Esophagus squamous epithelium (tissue), 5 donors: ENCODE measurements around the gene POLR2C. TPM values are rescaled to one million over a fixed set of nuclear protein-coding genes. Genes with fewer than 3 reads are reported as not detected.
A peak's percentile ranks its signal among the peaks of the same experiment; 100 is the strongest.

ENCODE experiments used
- DNase-seq: peaks from one replicate; lab custom pipeline; 2025; lab: John Stamatoyannopoulos, UW
- H3K27ac ChIP-seq, 4 donors: fragments of 200-600 bp; sonication (generic); one replicate each; pipeline ENCODE4 v1.5.1; 2016 to 2019; ENCODE audit warnings: mild to moderate bottlenecking in 1 of 4
- H3K27me3 ChIP-seq, 4 donors: fragments of 200-600 bp; sonication (generic); 1 replicate in 3 of 4; 2 replicates in 1 of 4; pipeline versions ENCODE4 v1.5.1 to v1.6.0; 2017 to 2021; ENCODE audit warnings: antibody characterized with exemption in 1 of 4
- H3K36me3 ChIP-seq, 3 donors: fragments of 200-600 bp; sonication (generic); one replicate each; pipeline ENCODE4 v1.5.1; 2016 to 2019
- H3K4me1 ChIP-seq, 3 donors: fragments of 200-600 bp; sonication (generic); one replicate each; pipeline ENCODE4 v1.5.1; 2017 to 2019
- H3K4me3 ChIP-seq, 4 donors: fragments of 200-600 bp; sonication (generic); 1 replicate in 3 of 4; 2 replicates in 1 of 4; pipeline ENCODE4 v1.5.1; 2016 to 2019; ENCODE audit warnings: mild to moderate bottlenecking in 2 of 4, moderate library complexity in 1 of 4
- H3K9me3 ChIP-seq, 3 donors: fragments of 200-600 bp; sonication (generic); one replicate each; pipeline ENCODE4 v1.5.1; 2016 to 2019
- POLR2A ChIP-seq, 4 donors: fragments of 450-650 bp; IDR thresholded peaks; one replicate each; pipeline ENCODE4 v1.6.1; 2017; ENCODE audit warnings: antibody characterized with exemption in 4 of 4, mild to moderate bottlenecking in 4 of 4, moderate library complexity in 3 of 4
- WGBS, 2 donors: methylation state at CpG; one replicate each; pipeline ENCODE4 v1.1.5; 2018; 5-methylcytosine and 5-hydroxymethylcytosine counted together
- intact Hi-C: fragments of 100-400 bp; cut with DNase I; formaldehyde crosslinking; loops from one replicate; pipeline ENCODE4 v1.15.0; 2022
- total RNA-seq, 4 donors: library from RNA; depleted of rRNA; stranded (reverse); fragments of >200 nt; gene quantifications; one replicate each; pipeline ENCODE4 v1.1.0, GENCODE V29; 2016
- TF ChIP-seq, protein P1 (sequence below), 6 experiments: fragments of 450-650 bp in 4 of 6; fragments of 200-600 bp in 2 of 6; sonication (generic) in 2 of 6; IDR thresholded peaks; one replicate each; pipeline ENCODE4 v1.5.1; 2016 to 2019; ENCODE audit warnings: antibody characterized with exemption in 6 of 6, mild to moderate bottlenecking in 4 of 6, moderate library complexity in 4 of 6
- donor health status: DM: yes; HTN: yes; CAD: no.

Gene POLR2C
- total RNA-seq, 4 donors from 2014 or later = 58.8 to 86.8 (median 71.1) TPM

DNA sequence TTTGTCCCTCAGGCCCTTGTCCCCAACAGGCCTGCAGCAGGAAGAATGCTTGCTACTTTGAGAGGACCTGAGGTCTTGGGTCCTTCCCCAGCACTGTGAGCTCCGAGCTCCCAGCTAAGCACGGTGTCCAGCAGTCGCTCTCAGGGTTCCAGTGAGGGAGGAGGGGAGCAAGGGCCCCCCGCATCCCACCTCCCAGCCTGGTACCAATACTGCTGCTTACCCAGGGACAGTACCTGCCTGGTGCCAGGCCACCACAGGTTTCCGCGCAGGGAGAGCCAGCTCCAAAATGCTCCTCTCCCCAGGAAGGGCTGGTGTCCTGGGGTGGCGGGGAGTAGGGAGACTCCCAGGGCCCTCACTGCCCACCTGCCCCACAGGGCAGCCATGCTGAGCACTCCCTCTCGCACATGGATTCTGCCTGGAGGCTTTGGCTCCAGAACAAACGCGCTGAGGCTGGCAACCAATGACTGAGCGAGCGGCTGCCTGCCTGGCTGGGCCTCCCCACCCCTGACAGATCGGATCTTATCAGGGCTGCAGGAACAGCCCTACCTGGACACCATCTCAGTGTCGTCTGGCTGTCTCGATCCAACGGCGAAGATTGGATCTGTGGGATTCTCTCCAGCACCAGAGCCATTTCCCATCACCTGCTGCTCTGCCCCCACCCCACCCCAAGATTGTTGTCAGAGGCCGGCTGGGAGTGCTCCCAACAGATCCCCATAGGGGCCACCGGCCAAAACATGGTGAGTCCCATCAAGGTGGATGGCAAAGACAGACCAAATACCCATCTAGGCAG is 21.4 kb downstream of the POLR2C start:
- Histone ChIP-seq H3K27me3 (no peaks in the 10 kb centered on the region), H3K4me3 (no peak overlapping the region), H3K4me1 (peaks cover 35 to 54% (median 38%) of the 10 kb centered on the region in 3 donors), H3K36me3 (peaks cover 0 to 5% (median 0%) of the 10 kb centered on the region in 3 donors), H3K27ac (no peak overlapping the region), H3K9me3 (no peaks in the 10 kb centered on the region)
- intact Hi-C loops = no loop called here
- 8 to 46% methylated on average over 2 to 4 of the region's 19 CpGs for WGBS, 2 donors
- no peak for TF ChIP-seq POLR2A (IDR thresholded peaks at IDR 0.05)
- TF ChIP-seq, protein P1, sequence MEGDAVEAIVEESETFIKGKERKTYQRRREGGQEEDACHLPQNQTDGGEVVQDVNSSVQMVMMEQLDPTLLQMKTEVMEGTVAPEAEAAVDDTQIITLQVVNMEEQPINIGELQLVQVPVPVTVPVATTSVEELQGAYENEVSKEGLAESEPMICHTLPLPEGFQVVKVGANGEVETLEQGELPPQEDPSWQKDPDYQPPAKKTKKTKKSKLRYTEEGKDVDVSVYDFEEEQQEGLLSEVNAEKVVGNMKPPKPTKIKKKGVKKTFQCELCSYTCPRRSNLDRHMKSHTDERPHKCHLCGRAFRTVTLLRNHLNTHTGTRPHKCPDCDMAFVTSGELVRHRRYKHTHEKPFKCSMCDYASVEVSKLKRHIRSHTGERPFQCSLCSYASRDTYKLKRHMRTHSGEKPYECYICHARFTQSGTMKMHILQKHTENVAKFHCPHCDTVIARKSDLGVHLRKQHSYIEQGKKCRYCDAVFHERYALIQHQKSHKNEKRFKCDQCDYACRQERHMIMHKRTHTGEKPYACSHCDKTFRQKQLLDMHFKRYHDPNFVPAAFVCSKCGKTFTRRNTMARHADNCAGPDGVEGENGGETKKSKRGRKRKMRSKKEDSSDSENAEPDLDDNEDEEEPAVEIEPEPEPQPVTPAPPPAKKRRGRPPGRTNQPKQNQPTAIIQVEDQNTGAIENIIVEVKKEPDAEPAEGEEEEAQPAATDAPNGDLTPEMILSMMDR (IDR thresholded peaks at IDR 0.05) = no peak
- DNase-seq = no peak

- intact Hi-C loops = no loop called here
- WGBS, 2 donors = 81 to 88% methylated on average over 8 of the region's 8 CpGs
- DNase-seq = no peak
These were observed 22.1 kb downstream of the POLR2C start for GRCh38 chr16:57484515-57485005.

DNA sequence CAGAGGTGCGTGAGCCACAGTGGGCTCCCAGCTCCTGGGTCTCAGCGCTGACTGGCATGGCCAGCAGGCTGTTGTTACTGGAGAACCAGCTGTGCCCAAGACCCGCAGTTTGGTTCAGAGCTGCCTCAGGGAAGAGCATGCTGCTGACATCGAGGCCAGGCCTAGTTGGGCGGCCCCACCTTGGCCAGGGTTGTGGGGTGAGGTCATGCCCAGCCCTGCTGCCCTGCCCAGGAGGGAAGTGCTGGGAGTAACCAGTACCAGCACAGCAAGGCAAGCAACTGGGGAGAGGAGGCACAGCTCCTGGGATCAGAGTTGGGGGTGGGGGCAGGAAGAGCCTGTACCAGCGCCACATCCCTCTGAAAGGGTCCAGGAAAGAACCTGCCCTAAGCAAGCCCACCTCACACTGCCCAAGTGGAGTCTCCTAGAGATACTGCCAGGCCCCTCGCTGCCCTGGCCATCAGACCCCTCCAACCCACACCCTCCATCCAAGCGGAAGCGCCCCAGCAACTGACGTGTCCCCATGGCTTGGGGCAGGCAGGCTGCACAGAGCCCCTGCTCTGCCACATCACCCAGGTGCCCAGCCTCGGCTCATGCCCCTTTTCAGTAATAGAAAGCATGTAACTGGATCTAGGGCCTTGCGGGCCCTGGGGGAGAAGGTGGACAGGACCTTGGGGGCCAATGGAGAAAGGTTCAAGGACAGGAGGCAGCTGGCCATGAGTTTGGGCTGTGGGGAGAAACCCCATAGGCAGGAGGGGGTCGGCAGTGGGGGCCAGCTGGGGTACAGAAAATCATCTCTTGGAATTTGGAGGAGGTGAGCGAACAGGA is 22.8 kb downstream of the POLR2C start:
- Histone ChIP-seq H3K27ac (peak overlapping the region; percentile 81 to 93 (median 90)), H3K4me1 (peaks cover 21 to 40% (median 26%) of the 10 kb centered on the region in 3 donors), H3K4me3 (peak overlapping the region; percentile 78 to 90 (median 82)), H3K9me3 (no peaks in the 10 kb centered on the region), H3K27me3 (no peaks in the 10 kb centered on the region), H3K36me3 (no peaks in the 10 kb centered on the region)
- no peak for DNase-seq
- TF ChIP-seq, protein P1 (IDR thresholded peaks at IDR 0.05) = no peak
- no peak for TF ChIP-seq POLR2A (IDR thresholded peaks at IDR 0.05)
- 25 to 45% methylated on average over 6 to 8 of the region's 14 CpGs for WGBS, 2 donors
- intact Hi-C loops = no loop called here

More at GRCh38 chr16:57484515-57485005, 22.1 kb downstream of the POLR2C start:
- H3K27ac ChIP-seq = peak overlapping the region in 1 of 4 donors; percentile 93
- H3K4me3 ChIP-seq = no peak overlapping the region
- no peaks in the 10 kb centered on the region for H3K9me3 ChIP-seq
- H3K36me3 ChIP-seq = no peaks in the 10 kb centered on the region
- H3K4me1 ChIP-seq = peaks cover 29 to 47% (median 32%) of the 10 kb centered on the region in 3 donors
- H3K27me3 ChIP-seq = no peaks in the 10 kb centered on the region
- TF ChIP-seq POLR2A (IDR thresholded peaks at IDR 0.05) = no peak
- TF ChIP-seq, protein P1 (IDR thresholded peaks at IDR 0.05) = no peak

DNA sequence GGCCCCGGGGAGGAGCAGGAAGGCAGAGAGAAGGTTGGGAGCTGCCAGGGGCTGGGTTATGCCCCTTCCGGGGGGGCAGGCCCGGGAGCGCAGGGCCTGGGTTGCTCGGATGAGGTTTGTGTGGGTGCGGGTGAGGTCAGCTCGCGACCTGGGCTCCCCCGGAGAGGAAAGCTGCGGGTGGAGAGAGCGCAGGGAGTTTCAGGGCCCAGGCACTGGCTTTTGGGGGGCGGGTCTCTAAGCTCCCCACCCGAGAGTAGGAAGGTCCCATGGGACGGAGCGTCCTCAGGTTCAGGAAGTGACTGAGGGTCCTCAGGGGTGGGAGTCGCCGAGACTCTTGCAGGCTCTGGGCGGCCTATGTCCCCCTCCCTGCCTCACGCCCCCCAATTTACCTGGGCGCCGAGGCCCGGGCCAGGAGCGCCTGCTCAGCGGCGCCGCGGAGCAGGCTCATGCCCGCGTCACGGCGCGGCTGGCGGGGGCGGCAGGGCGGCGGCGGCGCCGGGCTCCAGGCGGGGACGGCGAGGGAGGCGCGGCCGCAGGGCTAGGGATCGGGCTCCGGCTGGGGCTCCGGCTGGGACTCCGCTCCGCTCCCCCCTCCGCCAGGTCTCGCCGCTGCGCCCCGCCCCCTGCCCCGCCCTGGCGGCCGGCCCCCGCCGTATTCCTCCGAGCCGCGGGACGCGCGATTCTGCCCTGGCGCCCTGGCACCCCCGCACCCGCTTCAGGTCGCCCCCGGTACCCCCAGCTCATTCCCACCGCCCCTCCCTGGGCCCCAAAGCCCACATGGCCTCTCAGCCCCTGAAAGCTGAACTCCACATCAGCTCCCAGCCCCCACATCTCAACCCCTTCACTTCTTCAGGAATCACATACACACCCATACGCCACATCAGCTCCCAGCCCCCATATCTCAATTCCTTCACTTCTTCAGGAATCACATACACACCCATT is 23.7 kb downstream of the POLR2C start, which contains the start of gene DOK4:
Gene DOK4 (minus strand): TSS at position 578 of the 942 bp plus-strand sequence. CDS start 6,986 bp downstream, outside the sequence.
- Histone ChIP-seq H3K36me3 (no peaks in the 10 kb centered on the region), H3K4me3 (peak within 1 kb of the TSS; percentile 78 to 90 (median 82)), H3K27me3 (no peaks in the 10 kb centered on the region), H3K4me1 (peaks cover 20 to 34% (median 25%) of the 10 kb centered on the region in 3 donors), H3K27ac (peak within 1 kb of the TSS; percentile 81 to 93 (median 90)), H3K9me3 (no peaks in the 10 kb centered on the region)
- 6% methylated on average over 7 to 11 of the region's 73 CpGs for WGBS, 2 donors
- no peak for DNase-seq
- TF ChIP-seq POLR2A (IDR thresholded peaks at IDR 0.05) = peak in 2 of 4 donors; percentile 29 to 37
- TF ChIP-seq, protein P1 (IDR thresholded peaks at IDR 0.05) = no peak
- intact Hi-C loops = no loop called here
